GM12878 (cell line): ENCODE data around the gene TESK2. TPM values are rescaled to one million over a fixed set of nuclear protein-coding genes. Genes with fewer than 3 reads are reported as not detected.

Source experiments
- ATAC-seq: fragments of 200-7000 bp; cut with Tn5 transposase; 3 replicates; pipeline ENCODE4 v1.9.1; 2020; ENCODE audit warnings: mild to moderate bottlenecking, moderate library complexity
- BruUV-seq: library from RNA; stranded (reverse); fragments of 400-500 nt; replicated peaks from 2 replicates; lab custom pipeline; 2021; lab: Mats Ljungman, UMichigan
- CTCF ChIA-PET: fragments of 300-600 bp; sonication (Branson Sonifier 250); formaldehyde crosslinking; extraction: SDS; loops from one replicate; lab custom pipeline; 2021; ENCODE audit warnings: inconsistent platforms; lab: Yijun Ruan, JAX
- POLR2A ChIA-PET: fragments of 350-600 bp; formaldehyde crosslinking; extraction: SDS; loops from one replicate; lab custom pipeline; 2021; ENCODE audit warnings: inconsistent platforms; lab: Charles Lee
- RAD21 ChIA-PET: fragments of 300-600 bp; sonication (Branson Sonifier 250); formaldehyde crosslinking; loops from one replicate; lab custom pipeline; 2023; ENCODE audit warnings: antibody characterized with exemption; ENCODE audit not compliant: unreplicated experiment; lab: Charles Lee
- SMC1A ChIA-PET: fragments of 300-600 bp; sonication (Branson Sonifier 250); formaldehyde crosslinking; loops from one replicate; lab custom pipeline; 2023; ENCODE audit not compliant: unreplicated experiment, uncharacterized antibody; lab: Charles Lee
- DNase-seq: peaks from one replicate; pipeline ENCODE4 v3.0.0-alpha.2; 2011; ENCODE audit warnings: low read depth, low spot score
- FAIRE-seq: peaks from 3 replicates; lab custom pipeline; 2011; peaks lifted over from hg19 to GRCh38; lab: Jason Lieb, UNC
- H2AFZ ChIP-seq: 2 replicates; pipeline ENCODE4 v1.6.0; 2011; ENCODE audit warnings: low read depth, low read length, control low read depth; ENCODE audit not compliant: control insufficient read depth
- H3K27ac ChIP-seq: 2 replicates; pipeline ENCODE4 v1.5.1; 2011; ENCODE audit warnings: control low read depth; ENCODE audit not compliant: control insufficient read depth, insufficient read depth
- H3K27me3 ChIP-seq, 2 experiments: replicated peaks in 1 of 2; 2 replicates each; pipeline versions ENCODE4 v1.6.0 to v1.6.1; 2011; ENCODE audit warnings: low read length in 1 of 2; ENCODE audit not compliant: control insufficient read depth in 2 of 2, insufficient read depth in 2 of 2
- H3K36me3 ChIP-seq, 2 experiments: 2 replicates each; pipeline ENCODE4 v1.5.1; 2011; ENCODE audit warnings: low read length in 1 of 2; ENCODE audit not compliant: control insufficient read depth in 2 of 2, insufficient read depth in 2 of 2
- H3K4me1 ChIP-seq: 2 replicates; pipeline ENCODE4 v1.6.1; 2011; ENCODE audit warnings: mild to moderate bottlenecking, low read length, moderate library complexity, mixed read lengths; ENCODE audit not compliant: control insufficient read depth, insufficient read depth
- H3K4me2 ChIP-seq: 2 replicates; pipeline ENCODE4 v1.6.0; 2011; ENCODE audit warnings: control low read depth; ENCODE audit not compliant: control insufficient read depth, insufficient read depth
- H3K4me3 ChIP-seq: fragments of 200-600 bp; sonication (generic); 2 replicates; pipeline ENCODE4 v1.5.1; 2016
- H3K79me2 ChIP-seq: 2 replicates; pipeline ENCODE4 v1.6.0; 2011; ENCODE audit warnings: low read length; ENCODE audit not compliant: control insufficient read depth, insufficient read depth
- H3K9ac ChIP-seq: 2 replicates; pipeline ENCODE4 v1.8.0; 2011; ENCODE audit warnings: low read length, control low read depth, mixed read lengths; ENCODE audit not compliant: control insufficient read depth, insufficient read depth
- H3K9me3 ChIP-seq: replicated peaks from 3 replicates; pipeline ENCODE4 v1.5.1; 2011; ENCODE audit warnings: mild to moderate bottlenecking, low read length; ENCODE audit not compliant: control insufficient read depth, insufficient read depth
- H4K20me1 ChIP-seq: 2 replicates; pipeline ENCODE4 v1.6.0; 2011; ENCODE audit not compliant: control insufficient read depth, insufficient read depth
- ATF2 ChIP-seq: IDR thresholded peaks from 2 replicates; pipeline ENCODE4 v1.6.1; 2012; ENCODE audit warnings: low read length, inconsistent platforms
- CBFB ChIP-seq: IDR thresholded peaks from 2 replicates; pipeline ENCODE4 v1.6.1; 2016; ENCODE audit warnings: antibody characterized with exemption, low read depth
- CHD2 ChIP-seq: IDR thresholded peaks from 2 replicates; pipeline ENCODE4 v1.6.1; 2011; ENCODE audit warnings: low read depth, low read length, improper control_type of control experiment, borderline replicate concordance
- DPF2 ChIP-seq: fragments of 450-650 bp; IDR thresholded peaks from 2 replicates; pipeline ENCODE4 v1.6.1; 2017; ENCODE audit warnings: mild to moderate bottlenecking
- EGR1 ChIP-seq, 2 experiments: IDR thresholded peaks; 1 replicate in 1 of 2; 2 replicates in 1 of 2; pipeline ENCODE4 v1.6.1; 2011 to 2012; ENCODE audit warnings: low read depth in 2 of 2, low read length in 2 of 2, borderline replicate concordance in 1 of 2, mild to moderate bottlenecking in 1 of 2, moderate library complexity in 1 of 2
- ELK1 ChIP-seq: IDR thresholded peaks from 2 replicates; pipeline ENCODE4 v1.6.1; 2012; ENCODE audit warnings: low read depth, low read length, improper control_type of control experiment
- EP300 ChIP-seq, 2 experiments: fragments of 150-350 bp in 1 of 2; IDR thresholded peaks; 2 replicates each; pipeline ENCODE4 v1.6.1; 2011 to 2012; ENCODE audit warnings: low read depth in 2 of 2, low read length in 2 of 2, borderline replicate concordance in 1 of 2, improper control_type of control experiment in 1 of 2, inconsistent platforms in 1 of 2; ENCODE audit not compliant: control insufficient read depth in 1 of 2
- ESRRA ChIP-seq: IDR thresholded peaks from 2 replicates; pipeline ENCODE4 v1.6.1; 2012; ENCODE audit warnings: mild to moderate bottlenecking, low read length, improper control_type of control experiment
- FOXK2 ChIP-seq: fragments of 450-650 bp; IDR thresholded peaks from 2 replicates; pipeline ENCODE4 v1.6.1; 2017; ENCODE audit warnings: mild to moderate bottlenecking, moderate library complexity
- HSF1 ChIP-seq: fragments of 150-350 bp; IDR thresholded peaks from 2 replicates; pipeline ENCODE4 v1.6.1; 2014; ENCODE audit warnings: mild to moderate bottlenecking, low read depth, low read length
- JUNB ChIP-seq: IDR thresholded peaks from 2 replicates; pipeline ENCODE4 v1.6.1; 2016; ENCODE audit warnings: antibody characterized with exemption, mild to moderate bottlenecking
- MEF2A ChIP-seq: IDR thresholded peaks from 2 replicates; pipeline ENCODE4 v1.6.1; 2011; ENCODE audit warnings: low read depth, mild to moderate bottlenecking, low read length, moderate library complexity; ENCODE audit not compliant: insufficient read depth
- MTA2 ChIP-seq: fragments of 450-650 bp; IDR thresholded peaks from 2 replicates; pipeline ENCODE4 v1.6.1; 2016; ENCODE audit warnings: low read depth, mild to moderate bottlenecking, moderate library complexity
- MYB ChIP-seq: fragments of 150-350 bp; IDR thresholded peaks from 2 replicates; pipeline ENCODE4 v1.6.1; 2014; ENCODE audit warnings: mild to moderate bottlenecking, low read depth, low read length, borderline replicate concordance
- NR2C2 ChIP-seq: IDR thresholded peaks from 2 replicates; pipeline ENCODE4 v1.6.1; 2011; ENCODE audit warnings: borderline replicate concordance, low read depth; ENCODE audit not compliant: control insufficient read depth, insufficient read length
- RAD51 ChIP-seq: fragments of 450-650 bp; IDR thresholded peaks from 2 replicates; pipeline ENCODE4 v1.6.1; 2016; ENCODE audit warnings: moderate library complexity, mild to moderate bottlenecking, inconsistent platforms
- TBL1XR1 ChIP-seq: IDR thresholded peaks from 2 replicates; pipeline ENCODE4 v1.6.1; 2012; ENCODE audit warnings: low read depth, low read length, improper control_type of control experiment
- TCF12 ChIP-seq: IDR thresholded peaks from 2 replicates; pipeline ENCODE4 v1.6.1; 2011; ENCODE audit warnings: low read depth, mild to moderate bottlenecking, low read length
- ZBED1 ChIP-seq: IDR thresholded peaks from 2 replicates; pipeline ENCODE4 v1.6.1; 2016; ENCODE audit warnings: borderline replicate concordance
- ZNF207 ChIP-seq: fragments of 450-650 bp; IDR thresholded peaks from 2 replicates; pipeline ENCODE4 v1.6.1; 2014; ENCODE audit warnings: antibody characterized with exemption, mild to moderate bottlenecking, borderline replicate concordance
- ZNF24 ChIP-seq: fragments of 450-650 bp; IDR thresholded peaks from 2 replicates; pipeline ENCODE4 v1.6.1; 2017; ENCODE audit warnings: antibody characterized with exemption, mild to moderate bottlenecking
- ZNF384 ChIP-seq: IDR thresholded peaks from 2 replicates; pipeline ENCODE4 v1.6.1; 2012; ENCODE audit warnings: low read depth, mild to moderate bottlenecking, low read length, improper control_type of control experiment, borderline replicate concordance
- WGBS: methylation state at CpG from one replicate; pipeline ENCODE4 v1.1.6; 2016; ENCODE audit warnings: low lambda C conversion rate; ENCODE audit not compliant: insufficient replicate concordance, insufficient coverage; ENCODE audit errors: missing lambda C conversion rate; 5-methylcytosine and 5-hydroxymethylcytosine counted together
- in situ Hi-C: fragments of 300-500 bp; cut with MboI; formaldehyde crosslinking; loops from 9 replicates; pipeline ENCODE4 v1.14.3; 2018; ENCODE audit warnings: mixed read lengths
- intact Hi-C: fragments of 100-400 bp; cut with micrococcal nuclease; formaldehyde crosslinking; loops from one replicate; pipeline ENCODE4 v1.14.2; 2022; ENCODE audit not compliant: unreplicated experiment
- polyA plus RNA-seq, 11 experiments: library from polyadenylated mRNA; depleted of rRNA in 4 of 11; unstranded in 6 of 11; stranded (reverse) in 5 of 11; fragments of >200 nt; fragmentation: Nextera tagmentation in 4 of 11; fragmentation: Illumina TruSeq in 1 of 11; extraction: Ambion mirVana in 4 of 11; extraction: Trizol in 1 of 11; gene quantifications; 1 replicate in 1 of 11; 2 replicates in 10 of 11; pipeline versions ENCODE4 v1.2.1 to v1.2.3, GENCODE V29; 2011 to 2016; ENCODE audit warnings: inconsistent platforms in 2 of 11, missing spikeins in 2 of 11, low read depth in 1 of 11
- total RNA-seq, 4 experiments: library from RNA; depleted of rRNA in 3 of 4; stranded (reverse); fragments of >200 nt in 3 of 4; fragmentation: Illumina TruSeq in 1 of 4; extraction: Trizol in 1 of 4; gene quantifications; 2 replicates each; pipeline versions ENCODE4 v1.2.1 to v1.2.3, GENCODE V29; 2013 to 2021

The TESK2 gene
- total and polyA plus RNA-seq, 10 of the 15 experiments (the other 5 are each of a cell fraction or from before 2014, with no cell fraction given), result 2.2 to 10.0 (median 5.7) TPM

- CTCF ChIA-PET, result interaction anchor here (1.0 to 10.7 kb wide), 10 partner anchors 8 to 295 kb away, joined by 3 to 153 read pairs (median 6); partner anchors contain the start of genes HECTD3, MUTYH, TESK2 and TOE1
- peaks cover 7% of the 10 kb centered on the region for H3K79me2 ChIP-seq
- no peaks in the 10 kb centered on the region for H3K9me3 ChIP-seq
- H2AFZ ChIP-seq, result peak overlapping the region; percentile 31
- intact Hi-C loops (no loop called here), in situ Hi-C loops (no loop called here)
- H3K36me3 ChIP-seq, result no peaks in the 10 kb centered on the region
- H4K20me1 ChIP-seq, result no peaks in the 10 kb centered on the region
- H3K4me1 ChIP-seq, result peaks cover 18% of the 10 kb centered on the region
- WGBS, result 0% methylated on average over 8 of the region's 8 CpGs
- peak overlapping the region; percentile 59 for H3K27ac ChIP-seq
- peak overlapping the region; percentile 37 for H3K9ac ChIP-seq
- DNase-seq (peak; percentile 69), ATAC-seq (peak; percentile 54), FAIRE-seq (no peak)
- SMC1A ChIA-PET, result interaction anchor here (0.6 to 7.3 kb wide), 17 partner anchors 9 to 575 kb away, joined by 3 to 88 read pairs (median 5); partner anchors contain the start of genes HECTD3, HPDL, MUTYH and TESK2
- H3K27me3 ChIP-seq, result no peaks in the 10 kb centered on the region
- RAD21 ChIA-PET, result interaction anchor here (1.2 to 10.1 kb wide), 10 partner anchors 8 to 506 kb away, joined by 3 to 146 read pairs (median 7); partner anchors contain the start of genes CCDC163, MMACHC, MUTYH and PLK3
- H3K4me3 ChIP-seq, result peak overlapping the region; percentile 39; the same call in 1 of the 2 replicates
- POLR2A ChIA-PET, result interaction anchor here (0.7 to 6.4 kb wide), 12 partner anchors 9 to 584 kb away, joined by 3 to 98 read pairs (median 4); partner anchors contain the start of genes CCDC163, HPDL, MMACHC and MUTYH
- no TSS peak for BruUV-seq
- peak overlapping the region; percentile 56 for H3K4me2 ChIP-seq
- TF ChIP-seq JUNB, result peak; percentile 35
- TF ChIP-seq MTA2, result peak; percentile 48
- TF ChIP-seq ELK1, result peak; percentile 84
- no peak for TF ChIP-seq CHD2
- peak; percentile 36; the same call in 1 of the 2 replicates for TF ChIP-seq ATF2
- no peak for TF ChIP-seq NR2C2
- TF ChIP-seq FOXK2, result no peak
- TF ChIP-seq EGR1 (IDR thresholded peaks at IDR 0.05; ENCODE audit: borderline replicate concordance in 1 of 2, low read depth in 2 of 2, low read length in 2 of 2), result no peak
- no peak for TF ChIP-seq MYB
- peak in 1 of 2 experiments; percentile 34; a peak in 1 of 4 replicates for TF ChIP-seq EP300 (IDR thresholded peaks at IDR 0.05; ENCODE audit: borderline replicate concordance in 1 of 2, control insufficient read depth in 1 of 2, low read depth in 2 of 2, low read length in 2 of 2)
- TF ChIP-seq ZBED1, result 0 out of 2 replicates have a peak, but pooled peaks have one; percentile 25
- TF ChIP-seq DPF2, result peak; percentile 39; the same call in 1 of the 2 replicates
- TF ChIP-seq ESRRA, result no peak
- no peak for TF ChIP-seq HSF1
- TF ChIP-seq TCF12, result no peak
- TF ChIP-seq CBFB, result no peak
- TF ChIP-seq ZNF384, result no peak
- no peak for TF ChIP-seq ZNF207
- TF ChIP-seq ZNF24, result peak; percentile 31; the same call in 1 of the 2 replicates
- TF ChIP-seq MEF2A, result no peak
- TF ChIP-seq RAD51, result no peak
- no peak for TF ChIP-seq TBL1XR1
These were observed 184.6 kb downstream of the TESK2 start for GRCh38 chr1:45306319-45306718.
